Left colon (tissue), 2 donors: ENCODE results near the gene RBM44. TPM values are rescaled to one million over a fixed set of nuclear protein-coding genes. Genes with fewer than 3 reads are reported as not detected.
"Not testable (repeated sequence)": the region's sequence is repeated elsewhere in the genome, so short reads cannot be mapped to it uniquely, and the experiment has no call there.

Experiments
- ATAC-seq: fragments of 200-7000 bp; cut with Tn5 transposase; one replicate; pipeline ENCODE4 v1.9.1; 2020; ENCODE audit warnings: mild to moderate bottlenecking, moderate library complexity
- DNase-seq, 2 donors: peaks; one replicate each; pipeline ENCODE4 v3.0.0-alpha.2; 2020
- intact Hi-C, 2 donors: fragments of 100-400 bp; cut with DNase I in 1 of 2; cut with micrococcal nuclease in 1 of 2; formaldehyde crosslinking; loops; one replicate each; pipeline versions ENCODE4 v1.11.2 to v1.14.0; 2022; cut with DNase I, micrococcal nuclease
- total RNA-seq, 2 donors: library from RNA; stranded (reverse); fragmentation: NEBNext Ultra II Directional; extraction: Animal tissue kit (Norgen Biotek cat#: 25700); gene quantifications; one replicate each; pipeline ENCODE4 v1.2.1, GENCODE V29; 2021
- donor health status: DM: no; HTN: no; CAD: no.
- donor health status: DM: yes; HTN: yes; CAD: no.

RBM44 gene
- total RNA-seq, 2 donors from 2014 or later = 0.34 to 0.52 TPM

- intact Hi-C loops = no loop called here
- DNase-seq (no peak), ATAC-seq (no peak)
Measured at GRCh38 chr2:237866101-237866621, 67.6 kb downstream of the RBM44 start.

- no peak for ATAC-seq
- DNase-seq = no peak
- intact Hi-C loops = no loop called here
Measured at GRCh38 chr2:237867465-237867864, 68.9 kb downstream of the RBM44 start.

- DNase-seq, intact Hi-C loops, ATAC-seq: not testable (repeated sequence)
Measured at GRCh38 chr2:237868074-237868473, 69.5 kb downstream of the RBM44 start.

- intact Hi-C loops = no loop called here
- ATAC-seq = no peak
Measured at GRCh38 chr2:237868631-237869342, 70.2 kb downstream of the RBM44 start.

GRCh38 chr2:237869343-237870102, 70.9 kb downstream of the RBM44 start:
- no peak for DNase-seq
- intact Hi-C loops = no loop called here
- ATAC-seq = no peak

More at GRCh38 chr2:237868631-237869342, 70.2 kb downstream of the RBM44 start:
- no peak for DNase-seq

GRCh38 chr2:237870126-237870525, 71.5 kb downstream of the RBM44 start:
- intact Hi-C loops = no loop called here
- ATAC-seq = no peak
- DNase-seq = no peak

- DNase-seq (no peak), ATAC-seq (no peak)
- intact Hi-C loops = no loop called here
Measured at GRCh38 chr2:237870754-237871651, 72.4 kb downstream of the RBM44 start.

GRCh38 chr2:237872178-237872887, 73.8 kb downstream of the RBM44 start:
- no peak for DNase-seq
- no peak for ATAC-seq
- intact Hi-C loops = no loop called here

- ATAC-seq (no peak), DNase-seq (no peak)
- intact Hi-C loops = no loop called here
Measured at GRCh38 chr2:237873421-237873831, 74.8 kb downstream of the RBM44 start.

- ATAC-seq = no peak
- intact Hi-C loops = no loop called here
Measured at GRCh38 chr2:237873897-237874551, 75.4 kb downstream of the RBM44 start.

GRCh38 chr2:237874585-237875161, 76.1 kb downstream of the RBM44 start:
- no peak for DNase-seq
- ATAC-seq = no peak
- intact Hi-C loops = no loop called here

More at GRCh38 chr2:237873897-237874551, 75.4 kb downstream of the RBM44 start:
- DNase-seq = no peak

GRCh38 chr2:237875256-237876060, 76.9 kb downstream of the RBM44 start:
- DNase-seq = no peak
- intact Hi-C loops = no loop called here
- no peak for ATAC-seq

- DNase-seq (no peak), ATAC-seq (no peak)
- intact Hi-C loops = no loop called here
Measured at GRCh38 chr2:237876061-237876526, 77.5 kb downstream of the RBM44 start.

- no peak for ATAC-seq
Measured at GRCh38 chr2:237876532-237876931, 78.0 kb downstream of the RBM44 start.

GRCh38 chr2:237876951-237877491, 78.4 kb downstream of the RBM44 start:
- intact Hi-C loops = no loop called here
- ATAC-seq (no peak), DNase-seq (no peak)

More at GRCh38 chr2:237876532-237876931, 78.0 kb downstream of the RBM44 start:
- intact Hi-C loops = no loop called here
- no peak for DNase-seq

- intact Hi-C loops = no loop called here
- peak in 1 of 2 donors; percentile 21 for DNase-seq
- ATAC-seq = no peak
Measured at GRCh38 chr2:237877576-237878307, 79.2 kb downstream of the RBM44 start.
